ENCODE results near the gene CAMTA1. TPM values are rescaled to one million over a fixed set of nuclear protein-coding genes. Genes with fewer than 3 reads are reported as not detected.
A peak's percentile ranks its signal among the peaks of the same experiment; 100 is the strongest.

Gene CAMTA1
- total RNA-seq, 1 experiment from 2014 or later = 85.2 TPM

DNA sequence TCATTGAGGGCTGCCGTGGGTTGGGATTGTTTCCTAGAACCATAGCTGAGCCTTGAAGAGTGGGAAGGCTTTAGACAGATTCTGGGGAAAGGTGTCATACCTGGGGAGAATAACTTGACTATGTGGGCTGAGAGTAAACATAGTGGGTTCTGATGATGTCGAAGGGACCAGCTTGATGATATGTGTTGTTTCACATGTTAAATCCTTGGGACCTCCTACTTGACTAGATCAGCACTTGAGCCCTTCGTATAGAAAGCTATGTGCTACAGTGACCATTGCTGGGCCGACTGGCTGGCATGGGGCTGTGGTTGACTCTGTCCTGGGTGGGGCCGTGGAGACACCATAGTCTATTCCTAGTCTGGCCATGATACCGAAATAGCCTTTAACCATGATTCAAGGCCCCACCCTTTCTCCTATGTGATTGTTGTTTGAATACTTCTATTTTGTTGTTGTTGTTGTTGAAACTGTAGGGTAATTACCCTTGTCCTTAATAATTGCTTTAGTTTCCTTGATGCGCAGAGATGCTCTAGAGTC is 423.5 kb downstream of the CAMTA1 start:
- intact Hi-C loops (cut with micrococcal nuclease; ENCODE audit: unreplicated experiment) = loop anchor here (5.0 to 10.0 kb wide), 3 partner anchors 166 to 504 kb away; partner anchors contain the start of gene DNAJC11
- TF ChIP-seq CTCF (conservative IDR thresholded peaks at IDR 0.05; ENCODE audit: low read depth, low read length) (no peak), EZH2 (IDR thresholded peaks at IDR 0.05; ENCODE audit: borderline replicate concordance, low read depth, low read length, poor library complexity, severe bottlenecking) (no peak)
- BruUV-seq (replicated peaks) = no TSS peak
- H3K4me3 ChIP-seq (ENCODE audit: low read depth, low read length, poor library complexity, severe bottlenecking) = no peak overlapping the region
- ChIA-PET CTCF (interaction anchor here (1.3 to 1.9 kb wide), 4 partner anchors 10 to 489 kb away, joined by 4 to 22 read pairs (median 10); no protein-coding TSS in a partner anchor), POLR2A (ENCODE audit: low non-redundant PET) (no interaction called here)
- H3K4me1 ChIP-seq (ENCODE audit: insufficient read depth, low read length, poor library complexity, severe bottlenecking) = no peaks in the 10 kb centered on the region
- H3K36me3 ChIP-seq (ENCODE audit: insufficient read depth, low read length, poor library complexity, severe bottlenecking) = no peaks in the 10 kb centered on the region
- DNase-seq (ENCODE audit: low spot score) = no peak
- peaks cover 32% of the 10 kb centered on the region for H3K27me3 ChIP-seq (replicated peaks; ENCODE audit: insufficient read depth, low read depth, low read length, poor library complexity)
- H3K9me3 ChIP-seq (ENCODE audit: low read depth, low read length, poor library complexity, severe bottlenecking) = no peaks in the 10 kb centered on the region
- no peak overlapping the region for H3K27ac ChIP-seq (ENCODE audit: low read depth, low read length, poor library complexity, severe bottlenecking)

DNA sequence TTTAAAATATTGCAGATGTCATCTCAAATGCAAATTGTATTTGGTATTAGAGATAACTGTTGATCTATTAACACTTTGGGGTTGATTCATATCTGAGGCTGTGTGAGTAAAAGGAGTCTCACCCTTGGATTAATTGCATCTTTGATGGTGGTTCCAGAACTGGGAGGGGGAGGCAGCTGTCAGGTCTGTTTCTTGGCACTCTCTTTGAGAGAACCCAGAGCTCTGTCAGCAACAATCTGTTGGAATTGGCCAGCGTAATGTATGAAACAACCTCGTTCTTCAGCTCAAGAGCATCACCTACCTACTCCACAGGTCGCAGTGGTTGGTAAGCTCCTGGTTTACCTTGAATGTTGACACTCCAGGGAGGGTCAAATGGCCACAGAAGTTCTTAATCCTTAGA is 424.1 kb downstream of the CAMTA1 start:
- no peaks in the 10 kb centered on the region for H3K36me3 ChIP-seq (ENCODE audit: insufficient read depth, low read length, poor library complexity, severe bottlenecking)
- no peak for TF ChIP-seq EZH2 (IDR thresholded peaks at IDR 0.05; ENCODE audit: borderline replicate concordance, low read depth, low read length, poor library complexity, severe bottlenecking)
- TF ChIP-seq CTCF (conservative IDR thresholded peaks at IDR 0.05; ENCODE audit: low read depth, low read length) = no peak
- H3K4me3 ChIP-seq (ENCODE audit: low read depth, low read length, poor library complexity, severe bottlenecking) = no peak overlapping the region
- ChIA-PET POLR2A (ENCODE audit: low non-redundant PET) (no interaction called here), CTCF (no interaction called here)
- H3K27ac ChIP-seq (ENCODE audit: low read depth, low read length, poor library complexity, severe bottlenecking) = no peak overlapping the region
- no peaks in the 10 kb centered on the region for H3K9me3 ChIP-seq (ENCODE audit: low read depth, low read length, poor library complexity, severe bottlenecking)
- intact Hi-C loops (cut with micrococcal nuclease; ENCODE audit: unreplicated experiment) = loop anchor here (5.0 to 10.0 kb wide), 3 partner anchors 167 to 505 kb away; partner anchors contain the start of gene DNAJC11
- no peak for DNase-seq (ENCODE audit: low spot score)
- peaks cover 32% of the 10 kb centered on the region for H3K27me3 ChIP-seq (replicated peaks; ENCODE audit: insufficient read depth, low read depth, low read length, poor library complexity)
- no TSS peak for BruUV-seq (replicated peaks)
- H3K4me1 ChIP-seq (ENCODE audit: insufficient read depth, low read length, poor library complexity, severe bottlenecking) = no peaks in the 10 kb centered on the region

DNA sequence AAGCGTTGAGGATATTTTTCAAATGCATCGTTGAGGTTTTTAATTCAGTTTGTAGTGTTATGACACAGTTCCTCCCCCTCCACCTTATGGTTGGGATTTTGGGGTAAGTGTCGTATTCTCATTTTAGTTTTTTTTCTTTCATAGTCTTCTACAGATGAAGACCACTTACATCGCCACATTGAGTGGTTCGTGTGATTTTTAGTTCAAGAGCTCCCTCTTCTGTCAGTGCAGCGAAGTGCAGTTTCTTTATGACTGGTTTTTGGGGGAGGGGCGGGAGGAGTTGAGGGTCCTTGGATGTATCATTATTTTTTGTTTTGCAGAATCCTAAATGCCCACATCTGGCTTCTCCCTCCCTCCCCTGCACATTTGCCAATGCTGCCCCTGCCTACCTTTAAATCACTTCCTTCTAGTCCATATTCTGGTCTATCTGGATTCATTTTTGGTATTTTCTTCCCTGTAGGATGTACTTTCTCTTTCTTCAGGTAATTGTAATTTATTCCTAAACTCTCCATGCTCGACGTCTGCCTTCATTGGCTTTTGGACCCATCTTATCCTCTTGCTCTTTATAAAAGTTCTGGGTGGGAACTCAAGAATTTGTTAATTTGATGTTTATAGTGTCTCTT is 433.1 kb downstream of the CAMTA1 start:
- intact Hi-C loops (cut with micrococcal nuclease; ENCODE audit: unreplicated experiment) = loop anchor here (1.0 to 5.0 kb wide), 4 partner anchors 416 to 731 kb away; no protein-coding TSS in a partner anchor

More for the DNA sequence above, 433.1 kb downstream of the CAMTA1 start:
- Histone ChIP-seq H3K36me3 (ENCODE audit: insufficient read depth, low read length, poor library complexity, severe bottlenecking) (no peaks in the 10 kb centered on the region), H3K4me3 (ENCODE audit: low read depth, low read length, poor library complexity, severe bottlenecking) (no peak overlapping the region), H3K9me3 (ENCODE audit: low read depth, low read length, poor library complexity, severe bottlenecking) (no peaks in the 10 kb centered on the region), H3K27ac (ENCODE audit: low read depth, low read length, poor library complexity, severe bottlenecking) (no peak overlapping the region), H3K27me3 (replicated peaks; ENCODE audit: insufficient read depth, low read depth, low read length, poor library complexity) (no peaks in the 10 kb centered on the region), H3K4me1 (ENCODE audit: insufficient read depth, low read length, poor library complexity, severe bottlenecking) (peaks cover 2% of the 10 kb centered on the region)
- TF ChIP-seq CTCF (conservative IDR thresholded peaks at IDR 0.05; ENCODE audit: low read depth, low read length) = peak; percentile 82
- TF ChIP-seq EZH2 (IDR thresholded peaks at IDR 0.05; ENCODE audit: borderline replicate concordance, low read depth, low read length, poor library complexity, severe bottlenecking) = no peak
- ChIA-PET POLR2A (ENCODE audit: low non-redundant PET) (no interaction called here), CTCF (interaction anchor here (0.6 to 1.0 kb wide), 4 partner anchors 11 to 369 kb away, joined by 3 to 6 read pairs (median 5); no protein-coding TSS in a partner anchor)
- no TSS peak for BruUV-seq (replicated peaks)
- DNase-seq (ENCODE audit: low spot score) = peak; percentile 67

Data from A673 (cell line).